Measurements from ENCODE around the gene TSC22D3.

GRCh38 chrX:107753187-107753586 lies 22.4 kb downstream of the TSC22D3 start:
- TF ChIP-seq, protein P1, sequence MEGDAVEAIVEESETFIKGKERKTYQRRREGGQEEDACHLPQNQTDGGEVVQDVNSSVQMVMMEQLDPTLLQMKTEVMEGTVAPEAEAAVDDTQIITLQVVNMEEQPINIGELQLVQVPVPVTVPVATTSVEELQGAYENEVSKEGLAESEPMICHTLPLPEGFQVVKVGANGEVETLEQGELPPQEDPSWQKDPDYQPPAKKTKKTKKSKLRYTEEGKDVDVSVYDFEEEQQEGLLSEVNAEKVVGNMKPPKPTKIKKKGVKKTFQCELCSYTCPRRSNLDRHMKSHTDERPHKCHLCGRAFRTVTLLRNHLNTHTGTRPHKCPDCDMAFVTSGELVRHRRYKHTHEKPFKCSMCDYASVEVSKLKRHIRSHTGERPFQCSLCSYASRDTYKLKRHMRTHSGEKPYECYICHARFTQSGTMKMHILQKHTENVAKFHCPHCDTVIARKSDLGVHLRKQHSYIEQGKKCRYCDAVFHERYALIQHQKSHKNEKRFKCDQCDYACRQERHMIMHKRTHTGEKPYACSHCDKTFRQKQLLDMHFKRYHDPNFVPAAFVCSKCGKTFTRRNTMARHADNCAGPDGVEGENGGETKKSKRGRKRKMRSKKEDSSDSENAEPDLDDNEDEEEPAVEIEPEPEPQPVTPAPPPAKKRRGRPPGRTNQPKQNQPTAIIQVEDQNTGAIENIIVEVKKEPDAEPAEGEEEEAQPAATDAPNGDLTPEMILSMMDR (IDR thresholded peaks at IDR 0.05): no peak
- no peak for TF ChIP-seq POLR2A (IDR thresholded peaks at IDR 0.05)
